OCI-LY1 (cell line): ENCODE data around the gene SLC17A4.

ENCODE experiments used
- EZH2 ChIP-seq: fragments of 200-600 bp; sonication (generic), shearing (Covaris generic); IDR thresholded peaks from 2 replicates; pipeline ENCODE4 v1.8.0; 2017; ENCODE audit warnings: borderline replicate concordance, mixed run types, mild to moderate bottlenecking, antibody characterized with exemption, low read length, moderate library complexity, mixed read lengths
- TF ChIP-seq, protein P1 (sequence below): fragments of 200-600 bp; sonication (generic), shearing (Covaris generic); IDR thresholded peaks from 2 replicates; pipeline ENCODE4 v1.5.1; 2017; ENCODE audit warnings: mild to moderate bottlenecking, antibody characterized with exemption, low read length, moderate library complexity, mixed read lengths

DNA sequence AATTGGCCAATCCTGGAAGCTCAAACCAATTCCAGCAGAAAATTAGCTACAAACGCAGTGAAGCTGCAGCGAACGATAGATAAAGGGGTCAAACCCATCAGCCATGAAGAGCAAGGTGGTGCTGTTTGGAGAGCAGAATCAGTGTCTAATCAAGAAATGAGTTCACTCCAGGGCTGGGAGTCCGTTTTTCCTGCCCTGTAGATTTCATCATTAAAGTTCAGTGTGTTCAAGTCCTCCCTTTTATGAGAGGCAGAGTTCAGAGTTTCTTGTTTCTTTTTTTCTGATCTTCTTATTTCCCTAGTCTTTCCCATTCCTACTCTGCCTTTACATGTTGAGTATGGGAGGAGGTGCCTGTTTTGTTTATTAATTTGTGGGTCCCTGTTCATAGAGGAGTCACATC is 46.9 kb downstream of the SLC17A4 start:
- TF ChIP-seq, protein P1, sequence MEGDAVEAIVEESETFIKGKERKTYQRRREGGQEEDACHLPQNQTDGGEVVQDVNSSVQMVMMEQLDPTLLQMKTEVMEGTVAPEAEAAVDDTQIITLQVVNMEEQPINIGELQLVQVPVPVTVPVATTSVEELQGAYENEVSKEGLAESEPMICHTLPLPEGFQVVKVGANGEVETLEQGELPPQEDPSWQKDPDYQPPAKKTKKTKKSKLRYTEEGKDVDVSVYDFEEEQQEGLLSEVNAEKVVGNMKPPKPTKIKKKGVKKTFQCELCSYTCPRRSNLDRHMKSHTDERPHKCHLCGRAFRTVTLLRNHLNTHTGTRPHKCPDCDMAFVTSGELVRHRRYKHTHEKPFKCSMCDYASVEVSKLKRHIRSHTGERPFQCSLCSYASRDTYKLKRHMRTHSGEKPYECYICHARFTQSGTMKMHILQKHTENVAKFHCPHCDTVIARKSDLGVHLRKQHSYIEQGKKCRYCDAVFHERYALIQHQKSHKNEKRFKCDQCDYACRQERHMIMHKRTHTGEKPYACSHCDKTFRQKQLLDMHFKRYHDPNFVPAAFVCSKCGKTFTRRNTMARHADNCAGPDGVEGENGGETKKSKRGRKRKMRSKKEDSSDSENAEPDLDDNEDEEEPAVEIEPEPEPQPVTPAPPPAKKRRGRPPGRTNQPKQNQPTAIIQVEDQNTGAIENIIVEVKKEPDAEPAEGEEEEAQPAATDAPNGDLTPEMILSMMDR: no peak
- TF ChIP-seq EZH2: no peak
